Measurements from ENCODE around the gene ZKSCAN7. TPM values are rescaled to one million over a fixed set of nuclear protein-coding genes. Genes with fewer than 3 reads are reported as not detected.

The ZKSCAN7 gene
- polyA plus RNA-seq (2012; ENCODE audit: low read depth, missing spikeins), result 2.0 TPM

- DNase-seq (ENCODE audit: insufficient read length, low spot score) (peak; percentile 82), FAIRE-seq (peak; percentile 85)
- TF ChIP-seq POU2F2 (IDR thresholded peaks at IDR 0.05; ENCODE audit: low read depth, low read length) (no peak), POLR2AphosphoS5 (IDR thresholded peaks at IDR 0.05; ENCODE audit: low read depth, low read length) (peak; percentile 59), PAX5 (IDR thresholded peaks at IDR 0.05; ENCODE audit: insufficient read depth, low read length, severe bottlenecking) (peak; percentile 65), SPI1 (IDR thresholded peaks at IDR 0.05; ENCODE audit: low read depth, low read length) (no peak), POLR2A (IDR thresholded peaks at IDR 0.05; ENCODE audit: low read depth, low read length) (0 out of 2 replicates have a peak, but pooled peaks have one; percentile 54)
Measured at GRCh38 chr3:44554626-44555592, at the start of gene ZKSCAN7. Gene ZKSCAN7, plus strand, starts transcription at chr3:44555193. Its CDS starts 1,855 bp downstream, at chr3:44557048.

- no peak for DNase-seq (ENCODE audit: insufficient read length, low spot score)
- no peak for FAIRE-seq
- TF ChIP-seq SPI1 (IDR thresholded peaks at IDR 0.05; ENCODE audit: low read depth, low read length), result no peak
- TF ChIP-seq TAF1 (IDR thresholded peaks at IDR 0.05; ENCODE audit: low read depth, low read length), result no peak
- no peak for TF ChIP-seq POLR2A (IDR thresholded peaks at IDR 0.05; ENCODE audit: low read depth, low read length)
- TF ChIP-seq PAX5 (IDR thresholded peaks at IDR 0.05; ENCODE audit: insufficient read depth, low read length, severe bottlenecking), result no peak
- no peak for TF ChIP-seq POU2F2 (IDR thresholded peaks at IDR 0.05; ENCODE audit: low read depth, low read length)
- no peak for TF ChIP-seq POLR2AphosphoS5 (IDR thresholded peaks at IDR 0.05; ENCODE audit: low read depth, low read length)
Measured at GRCh38 chr3:44506556-44506955, 48.4 kb upstream of the ZKSCAN7 start.

GRCh38 chr3:44506961-44507360 is 48.0 kb upstream of the ZKSCAN7 start:
- TF ChIP-seq SPI1 (IDR thresholded peaks at IDR 0.05; ENCODE audit: low read depth, low read length) (no peak), POU2F2 (IDR thresholded peaks at IDR 0.05; ENCODE audit: low read depth, low read length) (no peak), TAF1 (IDR thresholded peaks at IDR 0.05; ENCODE audit: low read depth, low read length) (no peak), POLR2A (IDR thresholded peaks at IDR 0.05; ENCODE audit: low read depth, low read length) (no peak), PAX5 (IDR thresholded peaks at IDR 0.05; ENCODE audit: insufficient read depth, low read length, severe bottlenecking) (no peak), POLR2AphosphoS5 (IDR thresholded peaks at IDR 0.05; ENCODE audit: low read depth, low read length) (no peak)

GRCh38 chr3:44509393-44509921 is 45.5 kb upstream of the ZKSCAN7 start:
- TF ChIP-seq TAF1 (IDR thresholded peaks at IDR 0.05; ENCODE audit: low read depth, low read length), result no peak
- TF ChIP-seq PAX5 (IDR thresholded peaks at IDR 0.05; ENCODE audit: insufficient read depth, low read length, severe bottlenecking), result no peak
- no peak for TF ChIP-seq SPI1 (IDR thresholded peaks at IDR 0.05; ENCODE audit: low read depth, low read length)
- no peak for TF ChIP-seq POLR2AphosphoS5 (IDR thresholded peaks at IDR 0.05; ENCODE audit: low read depth, low read length)
- TF ChIP-seq POU2F2 (IDR thresholded peaks at IDR 0.05; ENCODE audit: low read depth, low read length), result no peak
- TF ChIP-seq POLR2A (IDR thresholded peaks at IDR 0.05; ENCODE audit: low read depth, low read length), result no peak
- DNase-seq (ENCODE audit: insufficient read length, low spot score) (no peak), FAIRE-seq (peak; percentile 28)

More at GRCh38 chr3:44506961-44507360, 48.0 kb upstream of the ZKSCAN7 start:
- no peak for FAIRE-seq
- DNase-seq (ENCODE audit: insufficient read length, low spot score), result no peak

- TF ChIP-seq PAX5 (IDR thresholded peaks at IDR 0.05; ENCODE audit: insufficient read depth, low read length, severe bottlenecking) (no peak), SPI1 (IDR thresholded peaks at IDR 0.05; ENCODE audit: low read depth, low read length) (peak; percentile 37; the same call in 1 of the 2 replicates)
- DNase-seq (ENCODE audit: insufficient read length, low spot score) (no peak), FAIRE-seq (no peak)
Measured at GRCh38 chr3:44510000-44510368, 45.0 kb upstream of the ZKSCAN7 start.

- DNase-seq (ENCODE audit: insufficient read length, low spot score) (no peak), FAIRE-seq (no peak)
- no peak for TF ChIP-seq POLR2AphosphoS5 (IDR thresholded peaks at IDR 0.05; ENCODE audit: low read depth, low read length)
- TF ChIP-seq SPI1 (IDR thresholded peaks at IDR 0.05; ENCODE audit: low read depth, low read length), result no peak
- TF ChIP-seq POU2F2 (IDR thresholded peaks at IDR 0.05; ENCODE audit: low read depth, low read length), result no peak
- TF ChIP-seq PAX5 (IDR thresholded peaks at IDR 0.05; ENCODE audit: insufficient read depth, low read length, severe bottlenecking), result no peak
Measured at GRCh38 chr3:44511238-44511566, 43.8 kb upstream of the ZKSCAN7 start.

- no peak for TF ChIP-seq SPI1 (IDR thresholded peaks at IDR 0.05; ENCODE audit: low read depth, low read length)
- TF ChIP-seq POLR2AphosphoS5 (IDR thresholded peaks at IDR 0.05; ENCODE audit: low read depth, low read length), result no peak
- TF ChIP-seq PAX5 (IDR thresholded peaks at IDR 0.05; ENCODE audit: insufficient read depth, low read length, severe bottlenecking), result no peak
- TF ChIP-seq POU2F2 (IDR thresholded peaks at IDR 0.05; ENCODE audit: low read depth, low read length), result no peak
- TF ChIP-seq POLR2A (IDR thresholded peaks at IDR 0.05; ENCODE audit: low read depth, low read length), result no peak
- no peak for TF ChIP-seq TAF1 (IDR thresholded peaks at IDR 0.05; ENCODE audit: low read depth, low read length)
- no peak for DNase-seq (ENCODE audit: insufficient read length, low spot score)
Measured at GRCh38 chr3:44513513-44513912, 41.5 kb upstream of the ZKSCAN7 start.

GRCh38 chr3:44516230-44516629 is 38.8 kb upstream of the ZKSCAN7 start:
- DNase-seq (ENCODE audit: insufficient read length, low spot score) (no peak), FAIRE-seq (no peak)
- no peak for TF ChIP-seq PAX5 (IDR thresholded peaks at IDR 0.05; ENCODE audit: insufficient read depth, low read length, severe bottlenecking)
- no peak for TF ChIP-seq POLR2AphosphoS5 (IDR thresholded peaks at IDR 0.05; ENCODE audit: low read depth, low read length)
- no peak for TF ChIP-seq POU2F2 (IDR thresholded peaks at IDR 0.05; ENCODE audit: low read depth, low read length)
- TF ChIP-seq SPI1 (IDR thresholded peaks at IDR 0.05; ENCODE audit: low read depth, low read length), result no peak
- TF ChIP-seq POLR2A (IDR thresholded peaks at IDR 0.05; ENCODE audit: low read depth, low read length), result no peak
- no peak for TF ChIP-seq TAF1 (IDR thresholded peaks at IDR 0.05; ENCODE audit: low read depth, low read length)

More at GRCh38 chr3:44513513-44513912, 41.5 kb upstream of the ZKSCAN7 start:
- no peak for FAIRE-seq

GRCh38 chr3:44518782-44519156 is 36.2 kb upstream of the ZKSCAN7 start:
- FAIRE-seq, result no peak
- TF ChIP-seq POU2F2 (IDR thresholded peaks at IDR 0.05; ENCODE audit: low read depth, low read length) (no peak), PAX5 (IDR thresholded peaks at IDR 0.05; ENCODE audit: insufficient read depth, low read length, severe bottlenecking) (no peak), SPI1 (IDR thresholded peaks at IDR 0.05; ENCODE audit: low read depth, low read length) (no peak), POLR2AphosphoS5 (IDR thresholded peaks at IDR 0.05; ENCODE audit: low read depth, low read length) (no peak), TAF1 (IDR thresholded peaks at IDR 0.05; ENCODE audit: low read depth, low read length) (no peak), POLR2A (IDR thresholded peaks at IDR 0.05; ENCODE audit: low read depth, low read length) (no peak)
- no peak for DNase-seq (ENCODE audit: insufficient read length, low spot score)
